HG03342 (cell line): ENCODE results near the gene TMEM184C.
A peak's percentile ranks its signal among the peaks of the same experiment; 100 is the strongest.

Experiments used
- ATAC-seq: cut with Tn5 transposase; IDR thresholded peaks from one replicate; pipeline ENCODE4 v1.9.1; 2021; ENCODE audit warnings: mild to moderate bottlenecking, moderate library complexity; ENCODE audit not compliant: unreplicated experiment

The TMEM184C gene

GRCh38 chr4:147648656-147649055 lies 31.5 kb downstream of the TMEM184C start:
- ATAC-seq: no peak

- peak; percentile 66 for ATAC-seq
Measured at GRCh38 chr4:147651563-147651962, 34.4 kb downstream of the TMEM184C start.

DNA sequence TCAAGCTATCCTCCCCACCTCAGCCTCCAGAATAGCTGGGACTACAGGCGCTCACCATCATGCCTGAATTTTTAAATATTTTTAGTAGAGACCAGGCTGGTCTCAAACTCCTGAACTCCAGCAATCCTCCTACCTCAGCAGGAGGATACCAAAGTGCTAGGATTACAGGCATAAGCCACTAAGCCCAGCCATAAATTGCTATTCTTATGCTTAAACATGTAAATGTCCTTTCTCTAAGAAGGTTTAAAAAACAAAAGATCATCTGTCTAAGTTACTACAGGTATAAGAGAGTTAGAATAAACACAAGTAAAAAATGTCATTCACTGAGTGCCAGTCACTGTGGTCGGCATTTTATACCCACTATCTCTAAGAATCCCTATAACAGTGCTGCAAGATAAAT lies 38.4 kb downstream of the TMEM184C start:
- no peak for ATAC-seq

GRCh38 chr4:147658501-147658900 lies 41.3 kb downstream of the TMEM184C start:
- no peak for ATAC-seq

DNA sequence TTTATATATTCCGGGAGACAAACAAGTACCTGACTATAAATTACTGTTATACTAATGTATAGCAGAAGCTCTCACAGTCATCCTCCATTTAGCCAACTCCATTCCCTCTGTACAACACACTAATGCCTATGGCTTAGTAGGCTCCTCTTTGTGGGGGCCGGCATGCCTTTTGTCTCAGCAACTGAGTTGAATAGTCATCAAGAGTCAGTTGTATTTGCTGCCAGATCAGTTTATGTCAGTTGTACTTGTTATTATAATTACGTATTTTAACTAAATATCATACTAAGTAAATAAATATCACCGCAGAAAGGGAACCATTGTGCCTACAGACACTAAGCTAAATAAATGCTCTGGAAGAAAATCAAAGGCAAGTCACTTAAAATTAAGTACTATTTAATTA lies 56.9 kb downstream of the TMEM184C start:
- ATAC-seq: no peak

GRCh38 chr4:147674496-147674895 lies 57.3 kb downstream of the TMEM184C start:
- no peak for ATAC-seq

GRCh38 chr4:147678106-147678505 lies 60.9 kb downstream of the TMEM184C start:
- ATAC-seq: no peak

- no peak for ATAC-seq
Measured at GRCh38 chr4:147678796-147679549, 61.8 kb downstream of the TMEM184C start.

DNA sequence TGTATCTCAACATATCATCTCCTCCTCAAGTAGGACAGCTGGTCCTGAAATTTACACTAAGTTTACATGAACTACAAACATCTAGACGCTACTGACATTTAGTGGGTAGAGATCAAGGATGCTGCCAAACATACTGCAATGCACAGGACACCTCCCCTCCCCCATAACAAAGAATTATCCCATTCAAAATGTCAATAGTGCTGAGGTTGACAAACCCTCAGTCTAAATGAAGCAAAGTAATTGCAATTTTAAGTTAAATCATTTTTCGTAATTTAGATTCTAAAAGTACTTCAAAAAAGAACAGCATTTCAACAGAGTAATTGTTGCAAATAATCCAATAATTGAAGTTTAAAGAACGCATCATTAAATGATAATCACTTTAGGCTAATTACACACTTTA lies 65.6 kb downstream of the TMEM184C start:
- no peak for ATAC-seq

DNA sequence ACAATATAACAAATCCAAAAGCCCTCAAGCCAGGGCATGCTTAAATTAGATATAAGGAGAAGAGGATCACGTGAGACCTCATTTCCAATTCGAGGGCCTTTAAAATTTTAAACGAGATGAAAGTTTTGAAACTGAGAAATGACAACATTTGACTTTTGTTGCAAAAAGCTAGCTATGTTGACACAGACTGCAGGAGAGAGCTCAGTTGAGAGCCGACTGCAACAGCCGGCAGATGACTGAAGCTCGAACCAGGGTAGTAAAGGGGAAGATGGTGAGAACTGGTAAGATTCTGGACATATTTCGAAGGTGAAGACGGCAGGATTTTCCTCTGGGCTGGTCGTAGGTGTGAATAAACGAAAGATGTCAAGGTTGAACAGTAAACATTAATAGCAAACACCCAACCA lies 66.0 kb downstream of the TMEM184C start:
- ATAC-seq: no peak

GRCh38 chr4:147683717-147684700 lies 66.8 kb downstream of the TMEM184C start, which contains the start of gene PRMT9:
Gene PRMT9, minus strand, starts transcription at chr4:147684163. Its CDS starts 176 bp downstream, at chr4:147683987.
- ATAC-seq: peak; percentile 99

DNA sequence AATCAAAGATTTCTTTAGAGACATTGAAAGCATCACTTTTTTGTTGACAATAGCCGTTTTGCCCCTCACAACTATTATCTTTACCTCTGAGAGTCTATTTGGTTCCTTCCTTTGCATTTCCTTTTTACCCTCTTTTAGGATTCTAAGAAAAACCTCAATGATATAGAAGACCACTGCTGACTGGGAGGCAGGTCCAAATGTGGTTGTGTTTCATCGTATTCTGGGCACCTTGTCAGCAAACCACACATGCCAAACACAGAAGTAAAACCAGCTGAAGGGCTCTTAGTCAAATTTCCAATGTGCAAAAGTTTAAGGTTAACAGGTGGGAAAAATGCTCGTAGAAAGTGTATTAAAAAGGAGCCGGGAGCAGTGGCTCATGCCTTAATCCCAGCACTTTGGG lies 71.9 kb downstream of the TMEM184C start:
- no peak for ATAC-seq

GRCh38 chr4:147691820-147692219 lies 74.6 kb downstream of the TMEM184C start:
- ATAC-seq: no peak

DNA sequence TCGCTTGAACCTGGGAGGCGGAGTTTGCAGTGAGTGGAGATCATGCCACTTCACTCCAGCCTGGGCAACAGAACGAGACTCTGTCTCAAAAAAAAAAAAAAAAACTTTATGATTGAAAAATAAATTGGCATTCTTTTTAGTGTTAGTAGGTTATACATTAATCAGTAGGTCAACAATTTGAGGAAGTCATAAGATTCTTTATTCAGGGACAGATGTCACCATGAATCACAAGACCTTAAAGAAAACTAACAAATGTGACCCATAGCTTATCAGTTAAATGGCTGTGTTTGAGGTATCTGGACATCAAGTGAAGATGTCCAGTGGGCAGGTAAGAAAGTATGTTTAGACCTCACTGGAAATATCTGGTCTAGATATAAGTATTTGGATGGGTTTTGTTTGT lies 76.0 kb downstream of the TMEM184C start:
- no peak for ATAC-seq

DNA sequence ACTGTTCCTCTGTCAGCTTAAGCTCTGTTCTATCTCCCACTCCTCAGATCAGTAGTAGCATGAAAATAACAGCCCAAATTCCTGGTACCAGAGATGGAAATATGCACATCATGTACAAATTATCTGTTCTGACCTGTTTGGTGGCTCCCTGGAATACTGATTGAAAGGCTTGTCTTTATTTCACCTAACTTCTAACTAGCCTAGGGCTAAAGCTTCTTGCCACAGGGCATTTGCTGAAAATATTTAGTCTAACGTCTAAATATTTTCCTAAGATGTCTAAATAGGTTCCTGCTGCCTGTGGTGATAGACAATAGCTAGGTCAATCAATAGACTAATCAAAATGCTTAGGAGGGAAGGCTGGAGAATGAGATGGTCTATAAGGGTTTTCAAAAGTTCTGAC lies 79.7 kb downstream of the TMEM184C start:
- ATAC-seq: no peak

GRCh38 chr4:147704846-147705245 lies 87.6 kb downstream of the TMEM184C start:
- peak; percentile 50 for ATAC-seq

DNA sequence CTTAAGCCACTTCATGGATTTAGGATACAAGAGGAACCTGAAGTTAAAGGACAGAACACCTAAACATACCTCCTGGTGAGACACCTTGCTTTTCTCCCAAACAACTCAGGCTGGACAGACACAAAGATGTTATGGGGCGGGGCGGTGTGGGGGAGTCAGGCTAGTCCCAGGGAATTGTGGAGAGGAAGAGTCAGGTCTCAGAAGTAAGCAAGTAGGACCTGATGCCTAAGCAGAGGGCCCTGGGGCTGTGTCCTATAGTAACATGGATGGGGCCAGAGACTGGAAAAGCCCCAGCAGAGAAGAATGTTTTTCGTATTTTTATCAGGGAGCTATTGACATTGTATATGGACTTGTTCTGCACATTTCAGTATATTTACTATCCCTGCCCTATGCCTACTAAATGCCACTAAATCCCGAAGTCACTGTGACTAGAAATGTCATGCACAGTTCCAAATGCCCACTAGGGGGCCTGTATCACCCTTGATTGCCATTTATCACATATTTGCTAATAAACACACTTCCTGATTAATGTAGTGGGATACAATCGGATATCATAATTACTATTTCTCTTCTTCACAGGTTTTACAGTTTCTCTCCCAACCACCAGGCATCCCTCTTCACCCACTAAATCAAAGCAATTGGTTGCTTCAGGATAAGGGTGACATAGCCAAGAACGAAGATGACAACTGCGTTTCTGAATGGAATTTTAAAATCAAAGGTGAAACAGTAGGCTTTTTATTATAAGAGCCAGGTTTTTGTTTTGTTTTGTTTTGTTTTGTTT lies 90.9 kb downstream of the TMEM184C start:
- ATAC-seq: peak; percentile 47

DNA sequence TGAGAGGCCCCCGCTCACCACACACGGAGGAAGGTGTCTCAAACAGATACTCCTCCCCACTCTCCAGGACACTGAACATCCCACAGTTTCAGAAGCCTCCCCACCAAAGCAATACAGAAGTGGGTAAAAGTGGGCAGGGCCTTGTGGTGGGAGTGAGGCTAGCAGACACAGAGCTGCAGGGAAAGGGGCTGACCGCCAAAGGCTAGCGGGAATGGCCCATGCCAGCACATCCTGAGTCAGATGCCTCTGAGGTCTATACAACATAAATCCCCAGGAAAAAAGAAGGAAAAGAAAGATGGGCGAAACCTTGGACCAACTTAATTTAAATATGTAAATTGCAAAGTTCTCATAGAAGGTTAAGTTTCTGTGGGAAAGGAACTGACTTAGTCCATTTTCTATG lies 92.8 kb downstream of the TMEM184C start:
- no peak for ATAC-seq

DNA sequence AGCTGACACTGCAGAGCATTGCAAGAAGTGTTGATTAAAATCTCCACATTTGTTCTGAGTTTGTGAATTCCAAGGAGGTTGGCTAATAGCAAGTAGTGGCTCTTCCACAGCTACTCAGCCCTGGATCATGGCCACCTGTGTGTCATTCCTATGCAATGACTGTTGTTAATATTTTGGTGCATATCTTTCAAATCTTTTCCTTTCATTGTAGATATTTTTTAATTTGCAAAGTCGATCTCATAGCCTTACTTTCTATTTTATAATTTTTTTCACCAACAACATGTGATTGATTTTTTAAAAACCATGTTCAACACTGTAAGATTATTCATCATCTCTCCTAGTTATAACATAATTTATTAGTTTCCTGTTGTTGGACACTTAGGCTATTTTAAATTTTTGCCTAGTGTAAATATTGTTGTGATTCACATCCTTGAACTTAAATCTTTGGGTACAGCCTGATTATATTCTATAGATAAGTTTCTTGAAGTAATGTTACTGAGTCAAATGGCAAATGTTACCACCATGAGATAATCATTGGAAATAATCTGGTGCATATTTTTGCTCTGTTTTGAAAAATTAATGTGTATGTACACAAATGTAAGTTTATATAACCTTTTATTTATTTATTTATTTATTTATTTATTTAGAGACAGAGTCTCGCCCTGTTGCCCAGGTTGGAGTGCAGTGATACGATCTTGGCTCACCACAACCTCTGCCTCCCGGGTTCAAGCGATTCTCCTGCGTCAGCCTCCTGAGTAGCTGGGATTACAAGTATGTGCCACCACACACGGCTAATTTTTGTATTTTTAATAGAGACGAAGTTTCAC lies 97.6 kb downstream of the TMEM184C start:
- no peak for ATAC-seq

GRCh38 chr4:147717878-147718277 lies 100.7 kb downstream of the TMEM184C start:
- ATAC-seq: peak; percentile 79
